GM23338 (cell line): ENCODE measurements around the gene PIEZO2. TPM values are rescaled to one million over a fixed set of nuclear protein-coding genes. Genes with fewer than 3 reads are reported as not detected.

ENCODE experiments used
- ATAC-seq: fragments of 200-7000 bp; cut with Tn5 transposase; 3 replicates; pipeline ENCODE4 v1.9.1; 2020
- DNase-seq: peaks from one replicate; pipeline ENCODE4 v3.0.0-alpha.2; 2015; ENCODE audit warnings: low spot score
- H2AFZ ChIP-seq: fragments of 200-600 bp; sonication (generic); 2 replicates; pipeline ENCODE4 v1.8.0; 2016; ENCODE audit warnings: antibody characterized with exemption, mild to moderate bottlenecking, moderate library complexity
- H3F3A ChIP-seq: fragments of 200-600 bp; sonication (generic); replicated peaks from 2 replicates; pipeline ENCODE4 v1.8.0; 2017; ENCODE audit warnings: antibody characterized with exemption, mixed run types, low read depth
- H3K27ac ChIP-seq: fragments of 200-600 bp; sonication (generic); 2 replicates; pipeline ENCODE4 v1.6.1; 2016; ENCODE audit warnings: low read depth
- H3K27me3 ChIP-seq: fragments of 200-600 bp; sonication (generic); 2 replicates; pipeline ENCODE4 v1.8.0; 2016; ENCODE audit warnings: mild to moderate bottlenecking, mixed run types, moderate library complexity; ENCODE audit not compliant: insufficient read depth
- H3K36me3 ChIP-seq: fragments of 200-600 bp; sonication (generic); 2 replicates; pipeline ENCODE4 v1.8.0; 2016; ENCODE audit warnings: mild to moderate bottlenecking; ENCODE audit not compliant: insufficient read depth
- H3K4me1 ChIP-seq: fragments of 200-600 bp; sonication (generic); 2 replicates; pipeline ENCODE4 v1.8.0; 2016; ENCODE audit warnings: mild to moderate bottlenecking, moderate library complexity; ENCODE audit not compliant: insufficient read depth
- H3K4me2 ChIP-seq: fragments of 200-600 bp; sonication (generic); 2 replicates; pipeline ENCODE4 v1.7.1; 2017; ENCODE audit warnings: mixed run types
- H3K4me3 ChIP-seq: fragments of 200-600 bp; sonication (generic); 2 replicates; pipeline ENCODE4 v1.6.1; 2016; ENCODE audit warnings: mixed run types
- H3K79me2 ChIP-seq: fragments of 200-600 bp; sonication (generic); replicated peaks from 2 replicates; pipeline ENCODE4 v1.8.0; 2017; ENCODE audit warnings: mild to moderate bottlenecking; ENCODE audit not compliant: insufficient read depth
- H3K9me2 ChIP-seq: fragments of 200-600 bp; sonication (generic); 2 replicates; pipeline ENCODE4 v1.8.0; 2017; ENCODE audit not compliant: insufficient read depth
- H4K20me1 ChIP-seq: fragments of 200-600 bp; sonication (generic); replicated peaks from 2 replicates; pipeline ENCODE4 v1.8.0; 2017; ENCODE audit warnings: mild to moderate bottlenecking; ENCODE audit not compliant: insufficient read depth
- H3K27ac Mint-ChIP-seq: 2 replicates; pipeline ENCODE4 v1.8.0; 2020; ENCODE audit warnings: inconsistent platforms, mild to moderate bottlenecking, moderate library complexity, mixed read lengths
- H3K27me3 Mint-ChIP-seq: 3 replicates; pipeline ENCODE4 v1.8.0; 2022; ENCODE audit warnings: low read depth, mild to moderate bottlenecking, moderate library complexity, mixed read lengths, inconsistent platforms; ENCODE audit not compliant: insufficient read depth, poor library complexity
- H3K36me3 Mint-ChIP-seq: 3 replicates; pipeline ENCODE4 v1.8.0; 2021; ENCODE audit warnings: low read depth, mild to moderate bottlenecking, inconsistent platforms, moderate library complexity, mixed read lengths
- H3K4me1 Mint-ChIP-seq: 3 replicates; pipeline ENCODE4 v1.8.0; 2020; ENCODE audit warnings: mild to moderate bottlenecking, inconsistent platforms, mixed read lengths
- H3K4me3 Mint-ChIP-seq: 3 replicates; pipeline ENCODE4 v1.8.0; 2021; ENCODE audit warnings: moderate library complexity, mild to moderate bottlenecking, inconsistent platforms, mixed read lengths
- H3K9me3 Mint-ChIP-seq: 3 replicates; pipeline ENCODE4 v1.8.0; 2020; ENCODE audit warnings: moderate library complexity, mild to moderate bottlenecking, inconsistent platforms, mixed read lengths
- POLR2AphosphoS5 ChIP-seq: IDR thresholded peaks from 2 replicates; pipeline ENCODE4 v1.6.1; 2016; ENCODE audit warnings: antibody characterized with exemption, low read depth
- STAT1 ChIP-seq: IDR thresholded peaks from one replicate; pipeline ENCODE4 v1.6.1; 2016; ENCODE audit warnings: antibody characterized with exemption; ENCODE audit not compliant: unreplicated experiment
- ZNF114 ChIP-seq: fragments of 250-450 bp; sonication (Bioruptor Pico); IDR thresholded peaks from 2 replicates; pipeline ENCODE4 v1.5.0; 2020; ENCODE audit warnings: mild to moderate bottlenecking, moderate library complexity
- ZNF462 ChIP-seq: fragments of 250-450 bp; sonication (Bioruptor Pico); IDR thresholded peaks from 2 replicates; pipeline ENCODE4 v1.5.0; 2020; ENCODE audit warnings: mild to moderate bottlenecking, moderate library complexity
- polyA plus RNA-seq: library from polyadenylated mRNA; unstranded; fragments of >200 nt; fragmentation: Nextera tagmentation; extraction: Ambion mirVana; gene quantifications from 2 replicates; pipeline ENCODE4 v1.2.1, GENCODE V29; 2016
- total RNA-seq: library from RNA; depleted of rRNA; stranded (reverse); fragments of >200 nt; shearing (Covaris generic); gene quantifications from 2 replicates; pipeline ENCODE4 v1.2.3, GENCODE V29; 2014
- TF ChIP-seq, protein P1 (sequence below): IDR thresholded peaks from one replicate; pipeline ENCODE4 v1.6.1; 2018; ENCODE audit warnings: antibody characterized with exemption; ENCODE audit not compliant: unreplicated experiment

Gene PIEZO2
- total and polyA plus RNA-seq, 2 experiments from 2014 or later: 4.8 to 8.2 TPM

DNA sequence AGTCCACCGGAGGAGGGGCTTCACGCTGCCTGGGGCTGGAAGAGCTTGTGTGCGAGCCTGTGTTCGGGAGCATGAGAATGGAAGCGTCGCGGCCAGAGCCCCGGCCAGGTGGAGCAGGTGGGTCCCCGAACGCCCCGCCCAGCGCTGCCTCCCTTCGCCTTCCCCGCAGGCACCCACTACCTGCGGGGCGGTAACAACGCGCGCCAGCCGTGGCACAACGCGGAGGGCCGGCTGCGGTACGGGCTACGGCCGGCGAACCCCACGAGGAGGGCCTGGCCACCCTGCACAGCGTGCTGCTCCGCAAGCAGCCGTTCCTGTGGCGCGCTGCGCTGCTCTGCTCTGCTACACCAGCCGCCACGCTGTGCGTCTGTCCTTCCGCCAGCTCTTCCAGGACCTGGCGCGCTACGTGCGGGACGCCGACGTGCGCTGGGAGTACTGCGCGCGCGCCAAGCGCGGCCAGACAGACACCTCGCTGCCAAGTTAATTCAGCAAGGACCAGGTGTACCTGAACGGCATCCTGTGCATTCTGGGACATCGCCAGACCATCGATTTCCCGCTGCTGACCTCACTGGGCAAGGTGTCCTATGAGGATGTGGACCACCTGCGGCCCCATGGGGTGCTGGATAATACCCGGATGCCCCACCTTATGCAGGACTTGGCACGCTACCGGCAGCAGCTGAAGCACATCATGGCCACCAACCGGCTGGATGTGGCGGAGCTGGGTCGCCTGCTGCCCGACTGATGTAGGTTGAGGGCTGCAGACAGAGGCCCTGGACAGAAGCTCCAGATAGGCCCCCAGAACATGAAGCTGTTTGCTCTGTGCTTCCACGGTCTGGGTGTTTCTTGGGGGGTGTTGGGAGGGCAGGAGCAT is 422.9 kb downstream of the PIEZO2 start:
- Mint-ChIP-seq H3K9me3 (peaks cover 4% of the 10 kb centered on the region), H3K4me1 (peaks cover 3% of the 10 kb centered on the region; the same call in 2 of the 3 replicates), H3K36me3 (peaks cover 14% of the 10 kb centered on the region), H3K27me3 (peaks cover 7% of the 10 kb centered on the region), H3K4me3 (no peak overlapping the region), H3K27ac (no peak overlapping the region)
- H3K27ac ChIP-seq: no peak overlapping the region
- H3K79me2 ChIP-seq: no peaks in the 10 kb centered on the region
- H4K20me1 ChIP-seq: no peaks in the 10 kb centered on the region
- H3K4me2 ChIP-seq: no peak overlapping the region
- ATAC-seq: no peak
- no peak overlapping the region for H3K4me3 ChIP-seq
- no peaks in the 10 kb centered on the region for H3K27me3 ChIP-seq
- H3K36me3 ChIP-seq: no peaks in the 10 kb centered on the region
- H3K4me1 ChIP-seq: peaks cover 2% of the 10 kb centered on the region; the same call in 1 of the 2 replicates
- H2AFZ ChIP-seq: no peak overlapping the region
- no peaks in the 10 kb centered on the region for H3K9me2 ChIP-seq
- no peaks in the 10 kb centered on the region for H3F3A ChIP-seq
- TF ChIP-seq POLR2AphosphoS5: no peak
- TF ChIP-seq STAT1: no peak
- no peak for TF ChIP-seq ZNF114 (CRISPR knock-in tag)
- no peak for TF ChIP-seq ZNF462
- TF ChIP-seq, protein P1, sequence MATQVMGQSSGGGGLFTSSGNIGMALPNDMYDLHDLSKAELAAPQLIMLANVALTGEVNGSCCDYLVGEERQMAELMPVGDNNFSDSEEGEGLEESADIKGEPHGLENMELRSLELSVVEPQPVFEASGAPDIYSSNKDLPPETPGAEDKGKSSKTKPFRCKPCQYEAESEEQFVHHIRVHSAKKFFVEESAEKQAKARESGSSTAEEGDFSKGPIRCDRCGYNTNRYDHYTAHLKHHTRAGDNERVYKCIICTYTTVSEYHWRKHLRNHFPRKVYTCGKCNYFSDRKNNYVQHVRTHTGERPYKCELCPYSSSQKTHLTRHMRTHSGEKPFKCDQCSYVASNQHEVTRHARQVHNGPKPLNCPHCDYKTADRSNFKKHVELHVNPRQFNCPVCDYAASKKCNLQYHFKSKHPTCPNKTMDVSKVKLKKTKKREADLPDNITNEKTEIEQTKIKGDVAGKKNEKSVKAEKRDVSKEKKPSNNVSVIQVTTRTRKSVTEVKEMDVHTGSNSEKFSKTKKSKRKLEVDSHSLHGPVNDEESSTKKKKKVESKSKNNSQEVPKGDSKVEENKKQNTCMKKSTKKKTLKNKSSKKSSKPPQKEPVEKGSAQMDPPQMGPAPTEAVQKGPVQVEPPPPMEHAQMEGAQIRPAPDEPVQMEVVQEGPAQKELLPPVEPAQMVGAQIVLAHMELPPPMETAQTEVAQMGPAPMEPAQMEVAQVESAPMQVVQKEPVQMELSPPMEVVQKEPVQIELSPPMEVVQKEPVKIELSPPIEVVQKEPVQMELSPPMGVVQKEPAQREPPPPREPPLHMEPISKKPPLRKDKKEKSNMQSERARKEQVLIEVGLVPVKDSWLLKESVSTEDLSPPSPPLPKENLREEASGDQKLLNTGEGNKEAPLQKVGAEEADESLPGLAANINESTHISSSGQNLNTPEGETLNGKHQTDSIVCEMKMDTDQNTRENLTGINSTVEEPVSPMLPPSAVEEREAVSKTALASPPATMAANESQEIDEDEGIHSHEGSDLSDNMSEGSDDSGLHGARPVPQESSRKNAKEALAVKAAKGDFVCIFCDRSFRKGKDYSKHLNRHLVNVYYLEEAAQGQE: no peak
- no peak for DNase-seq
